Measurements from ENCODE around the gene BCL11A. TPM values are rescaled to one million over a fixed set of nuclear protein-coding genes. Genes with fewer than 3 reads are reported as not detected.
A peak's percentile ranks its signal among the peaks of the same experiment; 100 is the strongest.

Gene BCL11A
- polyA plus RNA-seq, 1 donor = 3.1 TPM

GRCh38 chr2:60524874-60525273 lies 28.6 kb downstream of the BCL11A start:
- DNase-seq = no peak

DNA sequence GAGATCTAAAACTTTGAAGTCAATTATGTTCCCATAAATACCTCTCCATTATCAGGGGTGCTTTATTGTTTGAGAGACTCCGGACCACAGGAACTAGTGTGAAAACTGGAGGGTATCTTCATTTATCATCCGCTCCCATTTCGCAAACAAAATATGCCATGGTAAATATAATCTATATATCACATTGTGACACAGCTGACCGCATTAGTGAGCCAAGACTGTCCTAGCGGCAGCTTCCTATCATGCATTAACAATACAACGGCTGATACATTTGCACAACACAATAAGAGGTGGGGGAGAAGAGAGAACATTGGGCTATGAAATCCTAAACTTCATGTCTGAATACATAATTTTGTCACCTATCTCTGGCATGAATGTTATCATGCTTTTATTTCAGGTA lies 29.5 kb downstream of the BCL11A start:
- no peak for DNase-seq

- no peak for DNase-seq
These were observed 31.0 kb downstream of the BCL11A start for GRCh38 chr2:60522462-60522861.

- DNase-seq = no peak
These were observed 31.8 kb downstream of the BCL11A start for GRCh38 chr2:60521626-60522025.

DNA sequence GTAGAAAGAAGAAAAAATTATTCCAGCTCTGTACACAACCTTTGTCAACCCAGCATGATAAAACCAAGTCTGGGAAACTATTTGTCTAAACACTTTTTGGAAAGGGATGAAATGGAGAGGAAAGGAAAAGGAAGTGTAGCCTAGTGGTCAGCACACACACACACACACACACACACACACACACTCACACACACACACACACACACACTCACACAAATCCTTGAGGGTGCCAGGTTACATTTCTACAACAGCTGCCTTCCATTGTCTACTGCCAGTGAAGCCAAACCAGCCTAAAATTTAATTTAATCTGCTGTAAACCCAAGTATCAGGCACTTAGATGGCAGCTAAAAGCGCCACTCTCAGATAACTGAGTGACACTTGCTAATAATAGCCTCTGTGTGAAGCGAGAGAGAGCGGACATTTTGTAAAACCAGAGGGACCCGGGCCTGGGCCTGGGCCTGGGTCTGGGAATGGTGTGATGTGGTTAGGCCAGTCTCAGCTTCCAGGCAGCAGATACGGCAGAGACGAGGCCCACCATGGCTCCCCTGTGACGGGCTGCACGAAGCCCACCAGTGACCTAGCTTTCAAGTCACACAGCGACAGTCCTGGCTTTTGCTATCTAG lies 32.4 kb downstream of the BCL11A start:
- DNase-seq = no peak

- no peak for DNase-seq
These were observed 33.1 kb downstream of the BCL11A start for GRCh38 chr2:60520151-60520876.

DNA sequence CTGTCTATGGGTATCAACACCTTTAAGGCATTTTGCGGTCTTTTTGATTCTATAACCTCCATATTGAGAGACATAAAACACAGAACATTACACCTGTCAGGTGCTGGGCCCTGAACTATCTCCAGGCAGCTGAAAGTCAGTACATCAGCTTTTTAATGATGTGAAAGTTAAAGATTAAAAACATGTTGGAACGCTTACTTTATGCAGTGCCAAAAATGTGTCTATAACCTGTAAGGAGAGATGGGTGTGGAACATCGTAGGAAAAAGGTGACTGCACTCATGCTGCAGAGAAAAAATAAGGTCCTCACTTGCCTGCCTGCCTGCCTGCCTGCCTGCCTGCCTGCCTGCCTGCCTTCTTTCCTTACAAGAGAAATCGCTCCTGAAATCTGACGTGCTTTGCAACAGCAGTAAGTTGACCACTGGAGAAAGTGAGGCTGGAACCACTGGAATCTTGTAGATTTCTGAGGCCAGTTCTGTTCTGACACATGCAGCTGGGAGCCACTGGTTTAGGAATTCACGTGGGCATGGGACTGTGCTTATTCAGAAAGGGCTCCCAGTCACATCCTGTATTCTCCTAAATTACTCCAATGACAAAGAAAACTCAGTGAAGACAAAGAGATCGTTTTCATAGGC lies 34.1 kb downstream of the BCL11A start:
- no peak for DNase-seq

DNA sequence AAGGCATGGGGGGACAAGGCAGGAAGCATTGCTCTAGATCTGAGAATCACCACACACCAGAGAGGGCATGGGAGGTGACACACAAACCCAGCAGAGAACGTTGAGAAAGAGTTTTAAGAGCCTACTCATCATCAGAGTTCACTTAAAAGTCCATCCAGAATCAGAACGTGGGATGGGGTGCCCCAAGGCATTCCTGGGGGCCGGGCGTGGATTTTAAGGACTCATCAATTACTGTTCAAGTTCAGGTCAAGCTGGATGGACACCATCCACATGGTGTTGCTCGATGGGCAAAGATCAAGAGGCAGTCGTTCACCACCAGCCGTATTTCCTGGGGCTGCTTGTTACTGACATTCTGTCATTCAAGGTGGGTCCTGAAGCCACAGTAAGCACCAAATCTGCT lies 34.9 kb downstream of the BCL11A start:
- DNase-seq = no peak

DNA sequence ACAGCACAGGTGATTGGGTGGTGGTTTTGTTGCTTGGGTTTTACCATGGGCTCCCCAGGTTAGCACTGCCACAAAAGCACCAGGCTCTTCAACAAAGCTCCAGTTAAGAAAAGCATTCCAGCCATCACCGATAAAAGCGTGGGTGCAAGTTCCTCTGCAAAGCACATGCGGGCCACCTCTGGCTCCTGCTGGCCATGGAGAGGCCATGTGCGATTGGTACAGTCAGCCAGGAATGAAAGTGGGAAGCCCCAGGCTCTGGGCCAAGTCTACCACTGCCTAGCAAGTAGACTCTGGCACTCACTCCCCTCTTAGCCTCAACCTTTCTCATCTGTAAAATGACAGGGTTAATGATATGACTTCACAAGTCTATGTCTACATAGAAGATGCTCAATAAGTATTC lies 36.0 kb downstream of the BCL11A start:
- no peak for DNase-seq

DNA sequence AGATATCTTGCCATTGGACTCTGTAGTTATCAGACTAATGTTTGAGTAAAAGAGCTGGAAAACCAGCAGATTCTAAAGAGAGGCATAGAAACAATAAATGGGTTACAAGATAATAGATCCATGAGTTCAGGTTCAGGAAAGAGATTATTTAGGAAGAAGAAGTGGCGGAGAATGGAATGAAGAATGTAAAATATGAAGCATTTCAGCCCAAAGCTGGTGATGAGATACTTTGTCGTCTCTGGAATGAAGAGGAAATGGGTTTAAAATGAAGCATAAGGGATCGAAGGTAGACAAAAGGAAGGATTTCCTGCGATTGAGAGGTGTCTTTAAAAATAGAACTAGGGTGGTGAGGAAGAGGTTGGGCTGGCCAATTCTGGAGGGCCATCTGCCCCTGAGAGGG lies 36.6 kb downstream of the BCL11A start:
- DNase-seq = no peak

DNA sequence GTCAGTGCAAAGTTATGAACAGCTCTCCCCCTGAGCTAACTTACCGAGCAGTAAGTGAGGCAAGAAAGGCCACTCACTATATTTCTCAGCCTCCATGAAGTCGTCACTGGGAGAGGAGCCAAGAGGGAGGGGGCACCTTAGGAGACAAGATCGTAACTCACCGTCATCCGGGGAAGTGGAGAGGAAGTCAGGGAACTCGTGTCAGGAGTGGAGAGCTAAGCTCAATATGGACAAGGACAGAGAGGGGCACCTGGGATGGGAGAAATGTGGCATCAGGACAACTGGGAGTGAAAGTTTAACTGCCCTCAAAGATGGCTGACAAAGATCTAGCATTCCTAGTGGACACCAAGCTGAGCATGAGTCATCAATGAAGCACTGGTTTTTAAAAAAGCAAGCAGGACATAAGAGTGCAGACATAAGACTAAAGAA lies 37.1 kb downstream of the BCL11A start:
- peak; percentile 47 for DNase-seq

DNA sequence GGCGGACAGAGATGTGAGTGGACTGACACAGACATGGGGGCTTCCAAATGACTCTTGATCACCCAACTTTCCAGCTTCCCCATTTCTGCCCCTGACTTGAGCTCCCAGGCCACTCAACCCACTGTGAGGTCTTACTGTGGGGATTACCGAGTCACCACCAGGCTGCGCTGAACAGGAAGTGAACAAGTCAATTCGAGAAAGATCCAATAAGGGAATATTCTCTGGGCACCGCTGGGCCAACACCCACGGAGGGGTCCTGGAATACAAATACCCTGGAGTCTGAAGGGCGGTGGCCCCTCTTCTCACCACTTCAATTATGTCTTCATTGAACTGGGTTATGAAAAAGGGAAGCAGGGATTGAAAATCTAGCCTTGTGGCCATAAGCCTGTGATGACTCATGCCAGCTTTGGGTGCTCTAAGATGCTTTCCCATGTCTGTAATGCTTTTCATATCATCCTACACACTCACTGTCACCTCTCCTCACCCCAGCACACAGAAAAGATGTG lies 37.7 kb downstream of the BCL11A start:
- no peak for DNase-seq

DNA sequence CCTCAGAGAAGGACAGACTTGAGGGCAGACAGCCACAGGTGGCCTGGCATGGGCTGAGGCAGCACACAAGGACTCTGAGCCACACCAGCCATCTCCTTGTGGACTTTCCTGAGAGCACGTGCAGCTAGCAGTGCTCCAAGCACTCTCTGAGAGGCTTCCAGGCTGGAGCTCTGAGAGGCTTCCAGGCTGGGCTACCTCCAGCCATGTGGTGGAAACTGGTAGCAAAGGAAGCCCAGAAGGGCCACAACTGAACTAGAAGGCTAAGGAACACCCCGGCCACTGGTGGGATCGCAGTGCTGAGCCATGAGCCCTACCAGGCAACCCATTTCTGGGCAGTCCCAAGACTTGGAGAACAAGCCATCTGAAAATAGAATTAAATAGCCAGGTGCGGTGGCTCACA lies 39.5 kb downstream of the BCL11A start:
- DNase-seq = no peak

DNA sequence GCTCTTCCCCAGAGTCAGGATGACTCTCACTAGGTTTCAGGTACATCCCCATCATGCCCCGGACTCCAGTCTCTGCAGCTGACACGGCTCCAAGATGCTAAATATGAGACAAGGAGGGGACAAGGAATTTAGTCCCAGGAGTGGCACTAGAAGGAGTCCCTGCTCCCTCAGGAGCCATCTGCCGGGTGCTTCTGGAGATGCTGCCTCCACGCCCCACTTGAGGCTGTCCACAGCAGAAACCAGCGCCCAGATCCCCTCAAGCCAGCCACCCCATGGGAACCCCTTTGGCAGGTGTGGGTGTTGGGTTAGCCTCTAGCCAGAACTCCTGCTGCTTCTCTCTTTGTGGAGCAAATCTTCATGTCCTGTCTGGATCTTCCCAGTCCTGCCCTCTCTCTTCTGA lies 40.3 kb downstream of the BCL11A start:
- no peak for DNase-seq

DNA sequence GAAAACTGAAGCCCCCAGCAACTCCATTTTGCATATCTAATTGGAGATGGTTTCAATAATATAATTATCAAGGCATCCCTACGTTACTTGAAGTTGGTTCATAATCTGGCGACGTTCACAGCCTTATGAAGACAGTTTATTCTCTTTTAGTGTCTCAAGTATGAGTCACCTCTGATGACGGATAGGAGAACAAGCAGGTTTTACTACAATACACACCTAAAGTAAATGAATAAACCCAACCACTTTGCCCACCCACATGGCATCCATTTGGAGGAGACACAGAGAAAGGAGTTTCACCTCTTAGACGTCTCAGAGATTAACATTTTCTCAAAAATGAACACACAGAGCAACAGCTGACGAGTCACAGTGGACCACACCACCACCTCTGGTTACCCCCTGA lies 40.8 kb downstream of the BCL11A start:
- no peak for DNase-seq

DNA sequence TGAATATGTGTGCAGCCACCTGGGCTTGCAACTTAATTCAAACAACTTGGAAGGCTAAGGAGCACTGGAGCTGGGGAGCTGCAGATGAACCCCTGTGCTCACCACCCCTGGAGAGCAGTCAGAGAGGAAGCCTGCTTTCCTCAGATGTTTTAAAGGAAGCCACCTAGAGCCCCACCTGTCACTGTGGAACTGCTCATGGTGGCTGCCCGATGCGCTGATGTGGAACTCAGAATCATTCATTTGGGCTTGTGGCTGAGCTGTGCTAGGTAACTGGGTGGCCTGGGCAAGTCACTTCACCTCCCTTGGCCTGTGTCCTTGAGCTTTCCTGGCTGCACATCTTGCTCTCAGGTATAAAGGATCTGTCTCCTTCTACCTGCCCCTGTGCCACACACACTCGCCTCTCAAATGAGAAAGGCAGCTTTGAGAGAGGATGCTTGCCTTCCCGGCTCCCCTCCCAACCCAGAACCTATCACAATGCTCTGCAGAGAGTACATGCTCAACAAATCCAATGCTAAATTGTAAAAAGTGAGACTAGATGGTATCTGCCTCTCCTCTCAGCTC lies 41.3 kb downstream of the BCL11A start:
- no peak for DNase-seq

DNA sequence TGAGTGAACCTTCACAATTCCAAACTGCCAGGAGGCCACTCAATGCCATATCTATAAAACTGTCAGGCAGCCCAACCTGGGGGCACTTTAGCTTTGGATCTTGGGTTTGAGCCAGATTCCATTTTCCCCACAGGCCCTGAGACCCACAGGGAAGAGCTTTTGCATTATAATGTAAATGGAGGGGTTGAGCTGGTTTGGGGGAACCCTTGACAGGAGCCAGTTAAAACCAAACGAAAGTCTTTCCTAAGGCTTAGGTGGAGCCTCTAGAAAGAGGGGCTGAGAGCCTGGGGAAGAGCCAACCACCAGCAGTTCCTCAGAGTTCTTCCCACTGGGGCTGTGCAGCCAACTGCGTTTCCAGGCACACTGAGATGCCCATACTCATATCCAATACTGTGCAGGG lies 42.7 kb downstream of the BCL11A start:
- no peak for DNase-seq

- no peak for DNase-seq
These were observed 44.4 kb downstream of the BCL11A start for GRCh38 chr2:60509066-60509465.

GRCh38 chr2:60508339-60508917 lies 45.0 kb downstream of the BCL11A start:
- DNase-seq = no peak

DNA sequence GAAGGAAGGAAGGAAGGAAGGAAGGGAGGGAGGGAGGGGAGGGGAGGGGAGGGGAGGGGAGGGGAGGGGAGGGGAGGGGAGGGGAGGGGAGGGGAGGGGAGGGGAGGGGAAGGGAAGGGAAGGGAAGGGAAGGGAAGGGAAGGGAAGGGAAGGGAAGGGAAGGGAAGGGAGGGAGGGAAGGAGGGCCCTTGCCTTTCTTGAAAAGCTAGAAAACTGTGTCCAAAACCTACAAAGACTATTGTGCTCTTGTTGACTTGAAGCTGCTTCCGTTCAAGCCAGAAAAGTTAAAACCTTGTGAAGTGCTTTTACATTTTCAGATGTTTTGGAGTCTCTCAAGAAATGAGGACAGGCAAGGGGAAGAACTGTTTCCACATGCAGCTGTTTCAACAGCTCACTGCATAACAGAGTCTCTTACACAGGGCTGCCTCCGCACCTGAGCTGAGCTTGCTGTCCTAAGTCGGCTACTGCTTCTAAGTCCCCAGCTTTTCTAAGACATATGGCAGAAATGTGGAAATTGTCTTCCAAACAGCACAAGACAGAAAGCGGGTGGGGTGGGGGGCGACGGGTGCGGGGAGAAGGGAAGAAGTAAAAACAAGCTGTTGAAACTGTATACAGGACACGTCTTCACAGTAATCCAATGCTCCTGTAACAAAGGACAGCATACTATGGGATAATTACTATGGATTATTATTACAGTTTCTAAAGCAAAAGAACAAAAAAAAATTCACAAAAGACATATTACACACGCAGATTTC lies 46.1 kb downstream of the BCL11A start:
- DNase-seq = peak; percentile 47

DNA sequence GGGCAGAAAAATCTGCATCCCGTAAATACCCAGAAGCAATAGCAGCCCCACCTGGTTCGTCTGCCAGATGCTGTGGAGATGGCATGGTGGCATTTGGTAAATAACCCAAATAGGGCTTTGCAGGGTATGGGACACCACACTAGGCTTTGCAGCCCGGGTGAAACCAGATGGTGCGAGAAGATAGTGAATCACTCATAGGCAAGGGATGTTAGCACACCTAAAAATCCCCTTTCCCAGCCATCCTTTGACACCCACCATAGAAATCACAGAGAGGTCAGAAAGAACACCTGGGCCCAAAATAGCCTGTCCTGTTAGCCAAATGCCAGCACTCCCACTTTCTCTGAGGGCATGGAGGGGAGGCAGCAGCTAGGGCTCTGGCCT lies 47.6 kb downstream of the BCL11A start:
- DNase-seq = no peak

GRCh38 chr2:60505240-60505879 lies 48.1 kb downstream of the BCL11A start:
- DNase-seq = no peak
